DOHH2 (cell line): ENCODE measurements around the gene SRD5A1.

Experiments used
- H3F3A ChIP-seq: fragments of 200-600 bp; sonication (generic), shearing (Covaris generic); 2 replicates; pipeline ENCODE4 v1.6.0; 2016; ENCODE audit warnings: antibody characterized with exemption, mild to moderate bottlenecking; ENCODE audit not compliant: control insufficient read depth, insufficient read depth
- H3K27ac ChIP-seq: fragments of 200-600 bp; sonication (generic); 2 replicates; pipeline ENCODE4 v1.5.1; 2014; ENCODE audit warnings: low read depth, mild to moderate bottlenecking, low read length, moderate library complexity
- H3K27me3 ChIP-seq: fragments of 200-600 bp; sonication (generic); 2 replicates; pipeline ENCODE4 v1.6.1; 2014; ENCODE audit warnings: mild to moderate bottlenecking, low read length, mixed read lengths; ENCODE audit not compliant: control insufficient read depth
- H3K36me3 ChIP-seq: fragments of 200-600 bp; sonication (generic); 2 replicates; pipeline ENCODE4 v1.6.1; 2014; ENCODE audit warnings: mild to moderate bottlenecking, low read length, moderate library complexity, mixed read lengths; ENCODE audit not compliant: control insufficient read depth
- H3K4me1 ChIP-seq: fragments of 200-600 bp; sonication (generic); 2 replicates; pipeline ENCODE4 v1.6.1; 2014; ENCODE audit warnings: mild to moderate bottlenecking, low read length, mixed read lengths; ENCODE audit not compliant: control insufficient read depth
- H3K4me2 ChIP-seq: fragments of 200-600 bp; sonication (generic); 2 replicates; pipeline ENCODE4 v1.6.0; 2014; ENCODE audit warnings: mild to moderate bottlenecking, low read length, moderate library complexity
- H3K4me3 ChIP-seq: fragments of 200-600 bp; sonication (generic); 2 replicates; pipeline ENCODE4 v1.5.1; 2014; ENCODE audit warnings: mild to moderate bottlenecking, low read length, mixed read lengths
- H3K79me2 ChIP-seq: fragments of 200-600 bp; sonication (generic); 2 replicates; pipeline ENCODE4 v1.6.1; 2014; ENCODE audit warnings: mild to moderate bottlenecking, low read length, mixed read lengths; ENCODE audit not compliant: control insufficient read depth
- H3K9me2 ChIP-seq: fragments of 200-600 bp; sonication (generic); replicated peaks from 2 replicates; pipeline ENCODE4 v1.6.1; 2014; ENCODE audit warnings: mild to moderate bottlenecking, low read length, mixed read lengths; ENCODE audit not compliant: control insufficient read depth
- H3K9me3 ChIP-seq: fragments of 200-600 bp; sonication (generic); 2 replicates; pipeline ENCODE4 v1.6.1; 2014; ENCODE audit warnings: antibody characterized with exemption, low read length, mixed read lengths; ENCODE audit not compliant: control insufficient read depth, insufficient read depth
- H4K20me1 ChIP-seq: fragments of 200-600 bp; sonication (generic); 2 replicates; pipeline ENCODE4 v1.6.0; 2014; ENCODE audit warnings: low read depth, mild to moderate bottlenecking, antibody characterized with exemption, low read length, moderate library complexity; ENCODE audit not compliant: control insufficient read depth, insufficient read depth
- EZH2phosphoT487 ChIP-seq: fragments of 200-600 bp; sonication (generic); IDR thresholded peaks from 2 replicates; pipeline ENCODE4 v1.6.1; 2017; ENCODE audit warnings: borderline replicate concordance, mild to moderate bottlenecking, antibody characterized with exemption, low read length, moderate library complexity, mixed read lengths
- TF ChIP-seq, protein P1 (sequence below): fragments of 200-600 bp; sonication (generic); IDR thresholded peaks from one replicate; pipeline ENCODE4 v1.5.1; 2014; ENCODE audit warnings: antibody characterized with exemption, mild to moderate bottlenecking, low read depth, low read length; ENCODE audit not compliant: poor library complexity, severe bottlenecking

The SRD5A1 gene

DNA sequence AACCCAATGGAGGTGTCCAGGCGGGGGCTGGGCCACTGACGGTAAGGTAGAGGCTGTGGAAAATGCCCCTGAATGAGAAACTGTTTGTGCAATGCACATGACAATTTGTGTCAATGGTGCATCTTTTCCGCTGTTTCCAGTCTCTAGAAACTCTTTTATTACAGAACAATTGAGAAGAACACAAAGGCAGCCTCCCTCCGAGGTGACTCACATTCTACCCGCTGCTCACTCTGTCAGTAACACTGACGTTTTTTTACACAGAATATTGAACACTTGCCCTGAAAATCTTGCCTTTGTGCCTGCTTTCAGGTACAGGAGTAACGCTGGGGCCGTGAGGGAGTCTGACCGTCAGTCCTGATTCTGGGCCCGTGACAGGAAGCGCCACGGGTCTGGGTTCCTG is 68.3 kb downstream of the SRD5A1 start:
- Histone ChIP-seq H3K4me2 (no peak overlapping the region), H3K4me3 (no peak overlapping the region), H3K27ac (no peak overlapping the region), H3K9me2 (no peaks in the 10 kb centered on the region), H3F3A (no peaks in the 10 kb centered on the region), H3K27me3 (peaks cover 24% of the 10 kb centered on the region), H3K79me2 (no peaks in the 10 kb centered on the region), H3K36me3 (no peaks in the 10 kb centered on the region), H4K20me1 (no peaks in the 10 kb centered on the region), H3K9me3 (no peaks in the 10 kb centered on the region), H3K4me1 (no peaks in the 10 kb centered on the region)
- no peak for TF ChIP-seq EZH2phosphoT487
- TF ChIP-seq, protein P1, sequence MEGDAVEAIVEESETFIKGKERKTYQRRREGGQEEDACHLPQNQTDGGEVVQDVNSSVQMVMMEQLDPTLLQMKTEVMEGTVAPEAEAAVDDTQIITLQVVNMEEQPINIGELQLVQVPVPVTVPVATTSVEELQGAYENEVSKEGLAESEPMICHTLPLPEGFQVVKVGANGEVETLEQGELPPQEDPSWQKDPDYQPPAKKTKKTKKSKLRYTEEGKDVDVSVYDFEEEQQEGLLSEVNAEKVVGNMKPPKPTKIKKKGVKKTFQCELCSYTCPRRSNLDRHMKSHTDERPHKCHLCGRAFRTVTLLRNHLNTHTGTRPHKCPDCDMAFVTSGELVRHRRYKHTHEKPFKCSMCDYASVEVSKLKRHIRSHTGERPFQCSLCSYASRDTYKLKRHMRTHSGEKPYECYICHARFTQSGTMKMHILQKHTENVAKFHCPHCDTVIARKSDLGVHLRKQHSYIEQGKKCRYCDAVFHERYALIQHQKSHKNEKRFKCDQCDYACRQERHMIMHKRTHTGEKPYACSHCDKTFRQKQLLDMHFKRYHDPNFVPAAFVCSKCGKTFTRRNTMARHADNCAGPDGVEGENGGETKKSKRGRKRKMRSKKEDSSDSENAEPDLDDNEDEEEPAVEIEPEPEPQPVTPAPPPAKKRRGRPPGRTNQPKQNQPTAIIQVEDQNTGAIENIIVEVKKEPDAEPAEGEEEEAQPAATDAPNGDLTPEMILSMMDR: no peak

DNA sequence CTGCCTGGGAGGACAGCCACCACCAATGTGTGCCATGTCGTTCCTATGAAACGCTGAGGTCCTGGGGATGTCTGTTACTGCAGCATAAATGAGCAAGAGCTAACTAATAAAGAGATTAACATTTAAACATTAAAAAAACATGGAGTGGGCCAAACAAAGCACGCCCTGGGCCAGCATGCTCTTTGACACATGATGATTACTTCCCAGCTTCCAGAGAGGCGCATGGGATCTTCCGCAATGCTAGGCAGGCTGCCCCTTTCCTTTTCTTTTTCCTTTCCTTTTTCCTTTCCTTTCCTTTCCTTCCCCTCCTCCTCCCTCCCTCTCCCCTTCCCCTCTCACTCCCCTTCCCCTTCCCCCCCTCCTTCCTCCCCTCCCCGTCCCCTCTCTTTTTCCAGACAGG is 69.4 kb downstream of the SRD5A1 start:
- Histone ChIP-seq H3K9me2 (no peaks in the 10 kb centered on the region), H3K79me2 (no peaks in the 10 kb centered on the region), H3K9me3 (no peaks in the 10 kb centered on the region), H3K36me3 (no peaks in the 10 kb centered on the region), H3F3A (no peaks in the 10 kb centered on the region), H3K4me1 (peaks cover 3% of the 10 kb centered on the region), H4K20me1 (no peaks in the 10 kb centered on the region), H3K4me3 (no peak overlapping the region), H3K4me2 (no peak overlapping the region), H3K27ac (no peak overlapping the region), H3K27me3 (peaks cover 18% of the 10 kb centered on the region)
- TF ChIP-seq, protein P1: no peak
- no peak for TF ChIP-seq EZH2phosphoT487

DNA sequence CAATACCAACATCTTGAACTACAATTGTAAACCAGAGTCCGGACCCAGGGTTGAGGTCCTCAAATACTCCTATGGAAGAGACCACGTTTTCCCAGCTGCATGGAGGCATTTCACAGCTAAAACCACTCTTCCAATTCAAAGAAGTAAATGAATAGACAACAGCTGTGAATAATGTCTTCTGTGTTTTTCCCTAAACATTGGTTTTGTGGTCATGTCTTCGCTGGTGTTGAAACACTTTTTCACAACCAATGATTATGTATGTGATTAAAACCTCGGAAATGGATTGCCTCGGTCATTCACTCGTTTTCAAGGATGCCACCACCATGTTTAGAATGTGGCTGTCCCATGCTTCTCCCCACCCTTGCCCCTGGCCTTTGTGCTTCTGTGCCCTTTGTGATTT is 70.6 kb downstream of the SRD5A1 start:
- Histone ChIP-seq H3K9me3 (no peaks in the 10 kb centered on the region), H3K27me3 (peaks cover 16% of the 10 kb centered on the region), H4K20me1 (no peaks in the 10 kb centered on the region), H3K4me1 (peaks cover 9% of the 10 kb centered on the region), H3K9me2 (no peaks in the 10 kb centered on the region), H3K27ac (no peak overlapping the region), H3F3A (no peaks in the 10 kb centered on the region), H3K79me2 (no peaks in the 10 kb centered on the region), H3K36me3 (no peaks in the 10 kb centered on the region), H3K4me3 (no peak overlapping the region), H3K4me2 (no peak overlapping the region)
- TF ChIP-seq EZH2phosphoT487: no peak
- TF ChIP-seq, protein P1: no peak

DNA sequence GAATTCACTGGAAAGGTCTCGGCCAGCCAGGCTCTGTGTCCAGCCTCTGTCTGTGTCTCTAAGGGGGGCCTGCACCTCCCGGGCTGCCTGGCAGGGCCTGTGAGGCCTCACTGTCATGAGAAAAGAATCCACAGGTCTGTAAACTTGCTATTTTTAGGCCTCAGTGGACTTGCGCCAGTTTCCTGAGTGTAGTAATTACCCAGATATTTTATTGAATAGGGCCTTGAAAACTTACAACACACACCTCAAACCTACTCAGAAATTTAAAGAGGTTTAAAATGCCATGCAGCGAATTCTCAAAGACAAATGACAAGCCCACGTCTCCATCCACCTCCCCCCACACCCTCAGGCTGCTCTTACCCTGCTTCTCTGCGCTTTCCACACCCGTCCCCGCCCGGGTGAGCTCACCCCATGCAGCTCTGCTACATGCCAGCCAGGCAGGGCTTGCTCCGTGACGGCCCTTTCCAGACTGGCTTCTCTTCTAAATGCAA is 71.2 kb downstream of the SRD5A1 start:
- TF ChIP-seq, protein P1: no peak
- TF ChIP-seq EZH2phosphoT487: no peak
- no peak overlapping the region for H3K27ac ChIP-seq
- no peaks in the 10 kb centered on the region for H3K79me2 ChIP-seq
- peaks cover 9% of the 10 kb centered on the region for H3K4me1 ChIP-seq
- no peaks in the 10 kb centered on the region for H4K20me1 ChIP-seq
- no peaks in the 10 kb centered on the region for H3K9me3 ChIP-seq
- H3K36me3 ChIP-seq: no peaks in the 10 kb centered on the region
- H3K27me3 ChIP-seq: peaks cover 11% of the 10 kb centered on the region
- no peaks in the 10 kb centered on the region for H3K9me2 ChIP-seq
- no peak overlapping the region for H3K4me3 ChIP-seq
- no peak overlapping the region for H3K4me2 ChIP-seq
- H3F3A ChIP-seq: no peaks in the 10 kb centered on the region
